Type B pancreatic cell (in vitro differentiated cells): ENCODE results near the gene HEG1. TPM values are rescaled to one million over a fixed set of nuclear protein-coding genes. Genes with fewer than 3 reads are reported as not detected.

Experiments
- DNase-seq: peaks from one replicate; pipeline ENCODE4 v3.0.0; 2021; ENCODE audit warnings: mixed read lengths; ENCODE audit not compliant: unreplicated experiment; ENCODE audit errors: extremely low spot score
- H3K27ac Mint-ChIP-seq: 2 replicates; pipeline ENCODE4 v1.8.0; 2021; ENCODE audit warnings: mild to moderate bottlenecking, mixed read lengths
- H3K27me3 Mint-ChIP-seq: 2 replicates; pipeline ENCODE4 v1.8.0; 2021; ENCODE audit warnings: mixed read lengths
- H3K36me3 Mint-ChIP-seq: 2 replicates; pipeline ENCODE4 v1.8.0; 2021; ENCODE audit warnings: mixed read lengths
- H3K4me1 Mint-ChIP-seq: one replicate; pipeline ENCODE4 v1.8.0; 2021; ENCODE audit warnings: mixed read lengths; ENCODE audit not compliant: unreplicated experiment
- H3K4me3 Mint-ChIP-seq: 2 replicates; pipeline ENCODE4 v1.8.0; 2021; ENCODE audit warnings: mild to moderate bottlenecking, mixed read lengths
- H3K9me3 Mint-ChIP-seq: 2 replicates; pipeline ENCODE4 v1.8.0; 2021; ENCODE audit warnings: mixed read lengths
- CTCF ChIP-seq: fragments of 200-600 bp; sonication (generic); conservative IDR thresholded peaks from 2 replicates; pipeline ENCODE4 v1.5.0; 2021; ENCODE audit warnings: antibody characterized with exemption, mild to moderate bottlenecking
- total RNA-seq: library from RNA; stranded (reverse); gene quantifications from 2 replicates; pipeline ENCODE4 v1.2.1, GENCODE V29; 2021; ENCODE audit warnings: low replicate concordance

The HEG1 gene
- total RNA-seq, 1 donor from 2014 or later = 43.1 TPM

GRCh38 chr3:124923833-124924232 lies 132.0 kb downstream of the HEG1 start:
- Mint-ChIP-seq H3K4me1 (no peaks in the 10 kb centered on the region), H3K36me3 (no peaks in the 10 kb centered on the region), H3K27ac (no peak overlapping the region), H3K4me3 (no peak overlapping the region), H3K27me3 (peaks cover 7% of the 10 kb centered on the region), H3K9me3 (no peaks in the 10 kb centered on the region)
- TF ChIP-seq CTCF = no peak
- no peak for DNase-seq

GRCh38 chr3:124920718-124921117 lies 135.1 kb downstream of the HEG1 start:
- Mint-ChIP-seq H3K27ac (no peak overlapping the region), H3K9me3 (no peaks in the 10 kb centered on the region), H3K36me3 (no peaks in the 10 kb centered on the region), H3K4me3 (no peak overlapping the region), H3K27me3 (peaks cover 3% of the 10 kb centered on the region), H3K4me1 (no peaks in the 10 kb centered on the region)
- no peak for TF ChIP-seq CTCF
- DNase-seq = no peak

- Mint-ChIP-seq H3K9me3 (no peaks in the 10 kb centered on the region), H3K27ac (no peak overlapping the region), H3K27me3 (peaks cover 3% of the 10 kb centered on the region), H3K4me3 (no peak overlapping the region), H3K36me3 (no peaks in the 10 kb centered on the region), H3K4me1 (no peaks in the 10 kb centered on the region)
- no peak for TF ChIP-seq CTCF
- no peak for DNase-seq
Measured at GRCh38 chr3:124919756-124920155, 136.0 kb downstream of the HEG1 start.

- no peak for DNase-seq
- no peak for TF ChIP-seq CTCF
- Mint-ChIP-seq H3K27ac (no peak overlapping the region), H3K4me1 (no peaks in the 10 kb centered on the region), H3K4me3 (no peak overlapping the region), H3K27me3 (peaks cover 3% of the 10 kb centered on the region), H3K36me3 (no peaks in the 10 kb centered on the region), H3K9me3 (no peaks in the 10 kb centered on the region)
Measured at GRCh38 chr3:124918524-124918923, 137.3 kb downstream of the HEG1 start.

- Mint-ChIP-seq H3K4me3 (no peak overlapping the region), H3K9me3 (no peaks in the 10 kb centered on the region), H3K4me1 (no peaks in the 10 kb centered on the region), H3K36me3 (no peaks in the 10 kb centered on the region), H3K27me3 (no peaks in the 10 kb centered on the region), H3K27ac (no peak overlapping the region)
- TF ChIP-seq CTCF = no peak
- no peak for DNase-seq
Measured at GRCh38 chr3:124916837-124917409, 138.9 kb downstream of the HEG1 start.

Other genes starting within 250 kb of the HEG1 start
- gene ITGB5, start 168.6 kb downstream of the HEG1 start, total RNA-seq = 46.0 and 70.7 TPM in 2 replicates
- gene MUC13, start 121.2 kb downstream of the HEG1 start, total RNA-seq = 38.3 and 92.6 TPM in 2 replicates
- gene SLC12A8, start 156.8 kb upstream of the HEG1 start, total RNA-seq = 6.8 and 13.8 TPM in 2 replicates